OCI-LY7 (cell line): Measurements from ENCODE around the gene MAZ. TPM values are rescaled to one million over a fixed set of nuclear protein-coding genes. Genes with fewer than 3 reads are reported as not detected.

Experiments used
- BruUV-seq: library from RNA; stranded (reverse); fragments of 400-500 nt; replicated peaks from 2 replicates; lab custom pipeline; 2021; lab: Mats Ljungman, UMichigan
- CTCF ChIA-PET: fragments of 300-600 bp; sonication (Branson Sonifier 250); formaldehyde crosslinking; loops from one replicate; lab custom pipeline; 2022; ENCODE audit warnings: antibody characterized with exemption; ENCODE audit not compliant: unreplicated experiment; lab: Charles Lee
- POLR2A ChIA-PET: fragments of 300-600 bp; sonication (Branson Sonifier 250); formaldehyde crosslinking; loops from one replicate; lab custom pipeline; 2022; ENCODE audit warnings: antibody characterized with exemption; lab: Charles Lee
- DNase-seq: peaks from one replicate; pipeline ENCODE4 v3.0.0-alpha.2; 2015; ENCODE audit warnings: low spot score
- H2AFZ ChIP-seq: fragments of 200-600 bp; sonication (generic), shearing (Covaris generic); 2 replicates; pipeline ENCODE4 v1.6.1; 2014; ENCODE audit warnings: mild to moderate bottlenecking, antibody characterized with exemption, low read length, moderate library complexity
- H3K27ac ChIP-seq: fragments of 200-600 bp; sonication (generic); 2 replicates; pipeline ENCODE4 v1.5.1; 2014; ENCODE audit warnings: mixed run types, low read depth, mild to moderate bottlenecking, moderate library complexity, low read length, inconsistent platforms; ENCODE audit not compliant: poor library complexity, severe bottlenecking
- H3K36me3 ChIP-seq: fragments of 200-600 bp; sonication (generic); 2 replicates; pipeline ENCODE4 v1.6.1; 2014; ENCODE audit warnings: mild to moderate bottlenecking, antibody characterized with exemption, low read length, moderate library complexity, mixed read lengths; ENCODE audit not compliant: insufficient read depth
- H3K4me1 ChIP-seq: fragments of 200-600 bp; sonication (generic); 2 replicates; pipeline ENCODE4 v1.5.1; 2014; ENCODE audit warnings: mild to moderate bottlenecking, low read length; ENCODE audit not compliant: insufficient read depth, poor library complexity, severe bottlenecking
- H3K4me2 ChIP-seq: fragments of 200-600 bp; sonication (generic); 2 replicates; pipeline ENCODE4 v1.6.1; 2014; ENCODE audit warnings: mild to moderate bottlenecking, low read length
- H3K4me3 ChIP-seq: fragments of 200-600 bp; sonication (generic); 2 replicates; pipeline ENCODE4 v1.5.1; 2014; ENCODE audit warnings: mild to moderate bottlenecking, low read depth, low read length; ENCODE audit not compliant: poor library complexity, severe bottlenecking
- H3K79me2 ChIP-seq: fragments of 200-600 bp; sonication (generic); 2 replicates; pipeline ENCODE4 v1.6.1; 2016; ENCODE audit warnings: low read depth, mild to moderate bottlenecking, low read length, moderate library complexity, mixed read lengths; ENCODE audit not compliant: insufficient read depth
- H3K9me2 ChIP-seq: fragments of 200-600 bp; sonication (generic); 2 replicates; pipeline ENCODE4 v1.6.1; 2016; ENCODE audit warnings: mild to moderate bottlenecking, low read length, mixed read lengths; ENCODE audit not compliant: insufficient read depth
- H3K9me3 ChIP-seq: fragments of 200-600 bp; sonication (generic); 2 replicates; pipeline ENCODE4 v1.6.1; 2014; ENCODE audit warnings: mild to moderate bottlenecking, mixed run types, low read length, mixed read lengths
- H4K20me1 ChIP-seq: fragments of 200-600 bp; sonication (generic); 2 replicates; pipeline ENCODE4 v1.6.1; 2014; ENCODE audit warnings: mild to moderate bottlenecking, antibody characterized with exemption, low read length, moderate library complexity, mixed read lengths; ENCODE audit not compliant: insufficient read depth
- CTCF ChIP-seq: fragments of 200-600 bp; sonication (generic); conservative IDR thresholded peaks from 2 replicates; pipeline ENCODE4 v1.5.1; 2014; ENCODE audit warnings: mild to moderate bottlenecking, antibody characterized with exemption, low read length, moderate library complexity, mixed read lengths
- EZH2phosphoT487 ChIP-seq: fragments of 200-600 bp; sonication (generic); IDR thresholded peaks from 2 replicates; pipeline ENCODE4 v1.6.1; 2018; ENCODE audit warnings: low read depth, borderline replicate concordance, mild to moderate bottlenecking, mixed run types, antibody characterized with exemption, low read length, moderate library complexity, mixed read lengths
- intact Hi-C: fragments of 100-400 bp; cut with micrococcal nuclease; formaldehyde crosslinking; loops from one replicate; pipeline ENCODE4 v1.10.0; 2022; ENCODE audit not compliant: unreplicated experiment
- total RNA-seq, 2 experiments: library from RNA; depleted of rRNA in 1 of 2; stranded (reverse); fragments of >200 nt in 1 of 2; shearing (Covaris generic) in 1 of 2; gene quantifications; 2 replicates each; pipeline ENCODE4 v1.2.3, GENCODE V29; 2014 to 2022

The MAZ gene
- total RNA-seq, 2 experiments from 2014 or later, result 471 to 484 TPM

- no TSS peak for BruUV-seq
- H3K79me2 ChIP-seq, result no peaks in the 10 kb centered on the region
- no peak overlapping the region for H3K27ac ChIP-seq
- CTCF ChIA-PET, result no interaction called here
- intact Hi-C loops, result no loop called here
- H3K4me1 ChIP-seq, result no peaks in the 10 kb centered on the region
- no peaks in the 10 kb centered on the region for H4K20me1 ChIP-seq
- no peaks in the 10 kb centered on the region for H3K9me3 ChIP-seq
- no peaks in the 10 kb centered on the region for H3K9me2 ChIP-seq
- TF ChIP-seq CTCF (no peak), EZH2phosphoT487 (no peak)
- H3K4me2 ChIP-seq, result no peak overlapping the region
- DNase-seq, result no peak
- POLR2A ChIA-PET, result interaction anchor here (0.6 to 0.7 kb wide), 2 partner anchors 116 to 246 kb away, joined by 7 to 8 read pairs; no protein-coding TSS in a partner anchor
- no peak overlapping the region for H2AFZ ChIP-seq
- H3K36me3 ChIP-seq, result no peaks in the 10 kb centered on the region
- no peak overlapping the region for H3K4me3 ChIP-seq
These were observed 39.3 kb downstream of the MAZ start for GRCh38 chr16:29845656-29846055.

GRCh38 chr16:29848420-29849297 lies 42.3 kb downstream of the MAZ start:
- H4K20me1 ChIP-seq, result no peaks in the 10 kb centered on the region
- no peak overlapping the region for H3K4me2 ChIP-seq
- H3K27ac ChIP-seq, result no peak overlapping the region
- TF ChIP-seq EZH2phosphoT487 (no peak), CTCF (peak; percentile 93)
- intact Hi-C loops, result loop anchor here (1.0 kb wide), 1 partner anchor 156 kb away; no protein-coding TSS in a partner anchor
- ChIA-PET CTCF (interaction anchor here (1.0 to 1.4 kb wide), 2 partner anchors 29 to 41 kb away, joined by 3 read pairs; no protein-coding TSS in a partner anchor), POLR2A (interaction anchor here (0.6 to 0.8 kb wide), 4 partner anchors 12 to 1348 kb away, joined by 3 read pairs; partner anchors contain the start of gene KIF22)
- no peaks in the 10 kb centered on the region for H3K36me3 ChIP-seq
- H3K4me3 ChIP-seq, result no peak overlapping the region
- H2AFZ ChIP-seq, result no peak overlapping the region
- no TSS peak for BruUV-seq
- H3K4me1 ChIP-seq, result no peaks in the 10 kb centered on the region
- peak; percentile 83 for DNase-seq
- no peaks in the 10 kb centered on the region for H3K9me3 ChIP-seq
- H3K79me2 ChIP-seq, result no peaks in the 10 kb centered on the region
- H3K9me2 ChIP-seq, result no peaks in the 10 kb centered on the region

- CTCF ChIA-PET, result no interaction called here
- TF ChIP-seq EZH2phosphoT487, result no peak
- TF ChIP-seq CTCF, result no peak
- H4K20me1 ChIP-seq, result no peaks in the 10 kb centered on the region
- no peak overlapping the region for H3K4me3 ChIP-seq
- no TSS peak for BruUV-seq
- no peaks in the 10 kb centered on the region for H3K36me3 ChIP-seq
- no peaks in the 10 kb centered on the region for H3K79me2 ChIP-seq
- no peaks in the 10 kb centered on the region for H3K9me3 ChIP-seq
- H3K27ac ChIP-seq, result no peak overlapping the region
- no peak overlapping the region for H3K4me2 ChIP-seq
- no peak for DNase-seq
- intact Hi-C loops, result no loop called here
- no peaks in the 10 kb centered on the region for H3K9me2 ChIP-seq
- no peak overlapping the region for H2AFZ ChIP-seq
- POLR2A ChIA-PET, result interaction anchor here (0.6 to 0.7 kb wide), 2 partner anchors 11 to 1347 kb away, joined by 3 read pairs; no protein-coding TSS in a partner anchor
- no peaks in the 10 kb centered on the region for H3K4me1 ChIP-seq
These were observed 43.2 kb downstream of the MAZ start for GRCh38 chr16:29849505-29849904.
